Peyer's patch (tissue), 4 donors: ENCODE results near the gene SIPA1L3. TPM values are rescaled to one million over a fixed set of nuclear protein-coding genes. Genes with fewer than 3 reads are reported as not detected.

Source experiments
- DNase-seq, 3 donors: peaks; one replicate each; pipeline ENCODE4 v3.0.0-alpha.2; 2017 to 2019
- H3K27ac ChIP-seq, 4 donors: fragments of 200-600 bp; sonication (generic); one replicate each; pipeline ENCODE4 v1.5.1; 2016 to 2019
- H3K27me3 ChIP-seq, 2 donors: fragments of 200-600 bp; sonication (generic); one replicate each; pipeline ENCODE4 v1.5.1; 2019
- H3K36me3 ChIP-seq, 3 donors: fragments of 200-600 bp; sonication (generic); one replicate each; pipeline ENCODE4 v1.5.1; 2016 to 2019
- H3K4me1 ChIP-seq, 4 donors: fragments of 200-600 bp; sonication (generic); one replicate each; pipeline ENCODE4 v1.5.1; 2016 to 2019
- H3K4me3 ChIP-seq, 4 donors: fragments of 200-600 bp; sonication (generic); 1 replicate in 3 of 4; 2 replicates in 1 of 4; pipeline ENCODE4 v1.5.1; 2016 to 2019; ENCODE audit warnings: mild to moderate bottlenecking in 1 of 4
- H3K9me3 ChIP-seq, 4 donors: fragments of 200-600 bp; sonication (generic); one replicate each; pipeline ENCODE4 v1.5.1; 2016 to 2019; ENCODE audit warnings: mild to moderate bottlenecking in 1 of 4
- POLR2A ChIP-seq, 2 donors: fragments of 450-650 bp; IDR thresholded peaks; one replicate each; pipeline ENCODE4 v1.5.1; 2017; ENCODE audit warnings: antibody characterized with exemption in 2 of 2, mild to moderate bottlenecking in 2 of 2, moderate library complexity in 2 of 2
- total RNA-seq, 4 donors: library from RNA; depleted of rRNA; stranded (reverse); fragments of >200 nt; gene quantifications; one replicate each; pipeline ENCODE4 v1.1.0, GENCODE V29; 2016
- TF ChIP-seq, protein P1 (sequence below), 6 experiments: fragments of 450-650 bp in 4 of 6; fragments of 200-600 bp in 2 of 6; sonication (generic) in 1 of 6; IDR thresholded peaks; one replicate each; pipeline ENCODE4 v1.5.1; 2017 to 2019; ENCODE audit warnings: antibody characterized with exemption in 6 of 6, mild to moderate bottlenecking in 3 of 6, moderate library complexity in 1 of 6

The SIPA1L3 gene
- total RNA-seq, 4 donors from 2014 or later = 63.5 to 304 (median 264) TPM

DNA sequence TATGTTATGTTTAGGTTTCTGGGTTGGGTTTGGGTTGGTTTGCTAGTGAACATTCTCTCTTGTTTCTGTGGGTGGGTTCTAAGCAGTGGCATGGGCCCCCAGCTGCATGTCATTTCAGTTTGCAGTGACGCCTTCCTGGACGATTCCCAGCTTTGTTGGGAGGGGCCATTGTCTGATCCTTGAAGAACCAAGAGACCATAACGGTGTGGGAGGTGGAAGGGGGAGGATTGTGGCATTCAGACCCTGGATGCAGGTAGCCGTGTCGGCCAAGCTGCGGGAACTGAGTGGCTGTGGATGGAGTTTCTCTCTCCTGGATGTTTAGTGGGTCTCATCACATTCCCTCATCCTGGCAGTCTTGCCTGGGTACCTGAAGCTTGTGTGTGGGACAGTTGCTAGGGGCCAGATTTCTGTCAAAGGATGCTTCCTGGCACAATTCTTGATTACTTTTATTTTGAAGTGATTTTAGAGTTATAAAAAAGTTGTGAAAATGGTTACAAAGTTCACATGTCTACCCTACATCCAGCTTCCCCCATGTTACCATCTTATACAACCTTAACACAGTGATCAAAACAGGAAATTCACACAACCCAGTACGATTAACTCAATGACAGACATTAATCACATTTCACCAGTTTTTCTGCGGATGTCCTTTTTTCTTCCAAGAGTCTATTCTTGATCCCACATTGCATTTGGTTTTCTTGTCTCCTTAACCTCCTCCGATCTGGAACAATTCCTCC lies 123.8 kb downstream of the SIPA1L3 start:
- no peak overlapping the region for H3K27ac ChIP-seq
- H3K9me3 ChIP-seq = no peaks in the 10 kb centered on the region
- peaks cover 0 to 12% (median 0%) of the 10 kb centered on the region in 3 donors for H3K36me3 ChIP-seq
- no peak overlapping the region for H3K4me3 ChIP-seq
- TF ChIP-seq POLR2A (IDR thresholded peaks at IDR 0.05) = no peak
- TF ChIP-seq, protein P1, sequence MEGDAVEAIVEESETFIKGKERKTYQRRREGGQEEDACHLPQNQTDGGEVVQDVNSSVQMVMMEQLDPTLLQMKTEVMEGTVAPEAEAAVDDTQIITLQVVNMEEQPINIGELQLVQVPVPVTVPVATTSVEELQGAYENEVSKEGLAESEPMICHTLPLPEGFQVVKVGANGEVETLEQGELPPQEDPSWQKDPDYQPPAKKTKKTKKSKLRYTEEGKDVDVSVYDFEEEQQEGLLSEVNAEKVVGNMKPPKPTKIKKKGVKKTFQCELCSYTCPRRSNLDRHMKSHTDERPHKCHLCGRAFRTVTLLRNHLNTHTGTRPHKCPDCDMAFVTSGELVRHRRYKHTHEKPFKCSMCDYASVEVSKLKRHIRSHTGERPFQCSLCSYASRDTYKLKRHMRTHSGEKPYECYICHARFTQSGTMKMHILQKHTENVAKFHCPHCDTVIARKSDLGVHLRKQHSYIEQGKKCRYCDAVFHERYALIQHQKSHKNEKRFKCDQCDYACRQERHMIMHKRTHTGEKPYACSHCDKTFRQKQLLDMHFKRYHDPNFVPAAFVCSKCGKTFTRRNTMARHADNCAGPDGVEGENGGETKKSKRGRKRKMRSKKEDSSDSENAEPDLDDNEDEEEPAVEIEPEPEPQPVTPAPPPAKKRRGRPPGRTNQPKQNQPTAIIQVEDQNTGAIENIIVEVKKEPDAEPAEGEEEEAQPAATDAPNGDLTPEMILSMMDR (IDR thresholded peaks at IDR 0.05) = no peak
- H3K4me1 ChIP-seq = peaks cover 0 to 15% (median 1%) of the 10 kb centered on the region in 4 donors
- DNase-seq = no peak
- no peaks in the 10 kb centered on the region for H3K27me3 ChIP-seq

DNA sequence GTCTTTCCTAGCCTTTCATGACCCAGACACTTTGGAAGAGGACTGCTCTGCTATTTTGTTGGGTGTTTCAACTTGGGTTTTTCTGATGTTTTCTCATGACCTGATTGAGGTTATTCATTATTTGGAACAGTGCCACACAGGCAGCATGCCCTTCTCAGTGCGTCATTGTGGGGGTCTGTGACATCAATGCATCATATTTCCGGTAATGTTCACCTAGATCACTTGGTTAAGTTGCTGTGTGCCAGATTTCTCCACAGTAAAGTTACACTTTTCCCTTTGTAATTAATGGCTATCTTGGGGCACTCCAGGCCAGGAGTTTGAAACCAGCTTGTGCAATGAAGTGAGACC lies 124.4 kb downstream of the SIPA1L3 start:
- peaks cover 0 to 12% (median 0%) of the 10 kb centered on the region in 3 donors for H3K36me3 ChIP-seq
- H3K4me1 ChIP-seq = peaks cover 0 to 20% (median 1%) of the 10 kb centered on the region in 4 donors
- H3K27ac ChIP-seq = no peak overlapping the region
- no peaks in the 10 kb centered on the region for H3K27me3 ChIP-seq
- TF ChIP-seq, protein P1 (IDR thresholded peaks at IDR 0.05) = no peak
- no peak for TF ChIP-seq POLR2A (IDR thresholded peaks at IDR 0.05)
- no peak overlapping the region for H3K4me3 ChIP-seq
- H3K9me3 ChIP-seq = no peaks in the 10 kb centered on the region
- no peak for DNase-seq

DNA sequence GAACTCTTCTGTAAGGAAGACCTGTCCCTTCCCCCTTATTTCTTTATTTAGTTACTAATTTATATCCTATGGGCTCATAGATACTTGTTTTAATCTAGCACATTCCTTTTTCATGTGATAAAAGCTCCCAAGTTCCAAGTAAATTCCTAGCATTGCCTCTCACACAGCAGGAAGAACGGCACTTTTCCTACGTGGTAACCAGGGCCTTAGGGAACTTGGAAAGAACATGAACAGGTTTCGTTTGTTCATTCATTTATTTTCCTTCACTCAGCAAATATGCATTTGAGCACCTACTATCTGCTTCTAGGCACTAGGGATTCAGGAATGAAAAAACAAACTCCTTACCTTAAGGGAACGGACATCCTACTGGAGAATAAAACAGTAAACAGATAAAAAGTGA lies 125.1 kb downstream of the SIPA1L3 start:
- Histone ChIP-seq H3K27ac (peak overlapping the region in 1 of 4 donors; percentile 85), H3K4me3 (no peak overlapping the region), H3K27me3 (no peaks in the 10 kb centered on the region), H3K9me3 (no peaks in the 10 kb centered on the region), H3K36me3 (peaks cover 0 to 12% (median 0%) of the 10 kb centered on the region in 3 donors), H3K4me1 (peaks cover 0 to 20% (median 1%) of the 10 kb centered on the region in 4 donors)
- DNase-seq = no peak
- no peak for TF ChIP-seq POLR2A (IDR thresholded peaks at IDR 0.05)
- TF ChIP-seq, protein P1 (IDR thresholded peaks at IDR 0.05) = no peak

DNA sequence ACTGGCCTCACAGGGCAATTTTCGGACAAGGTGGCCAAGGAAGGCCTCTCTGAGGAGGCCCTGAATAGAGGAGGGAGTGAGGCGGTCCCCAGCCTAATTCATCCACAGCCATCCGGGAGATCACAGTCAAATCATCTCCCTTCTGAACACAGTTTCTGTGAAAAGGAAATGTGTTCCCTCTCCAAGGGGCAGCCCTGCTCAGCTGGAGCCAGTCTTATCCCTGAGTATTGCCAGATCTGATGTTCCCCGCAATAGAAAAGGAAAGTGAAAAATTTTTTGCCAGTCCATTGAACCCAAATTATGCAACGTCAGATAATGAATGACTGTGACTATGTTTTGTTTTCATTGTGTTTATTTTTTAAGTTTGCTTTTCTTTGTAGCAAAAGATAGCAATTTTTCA lies 125.9 kb downstream of the SIPA1L3 start:
- H3K36me3 ChIP-seq = peaks cover 0 to 12% (median 0%) of the 10 kb centered on the region in 3 donors
- H3K4me3 ChIP-seq = no peak overlapping the region
- H3K4me1 ChIP-seq = peaks cover 0 to 20% (median 1%) of the 10 kb centered on the region in 4 donors
- DNase-seq = no peak
- H3K9me3 ChIP-seq = no peaks in the 10 kb centered on the region
- TF ChIP-seq, protein P1 (IDR thresholded peaks at IDR 0.05) = no peak
- TF ChIP-seq POLR2A (IDR thresholded peaks at IDR 0.05) = no peak
- peak overlapping the region in 2 of 4 donors; percentile 78 to 85 for H3K27ac ChIP-seq
- H3K27me3 ChIP-seq = no peaks in the 10 kb centered on the region

DNA sequence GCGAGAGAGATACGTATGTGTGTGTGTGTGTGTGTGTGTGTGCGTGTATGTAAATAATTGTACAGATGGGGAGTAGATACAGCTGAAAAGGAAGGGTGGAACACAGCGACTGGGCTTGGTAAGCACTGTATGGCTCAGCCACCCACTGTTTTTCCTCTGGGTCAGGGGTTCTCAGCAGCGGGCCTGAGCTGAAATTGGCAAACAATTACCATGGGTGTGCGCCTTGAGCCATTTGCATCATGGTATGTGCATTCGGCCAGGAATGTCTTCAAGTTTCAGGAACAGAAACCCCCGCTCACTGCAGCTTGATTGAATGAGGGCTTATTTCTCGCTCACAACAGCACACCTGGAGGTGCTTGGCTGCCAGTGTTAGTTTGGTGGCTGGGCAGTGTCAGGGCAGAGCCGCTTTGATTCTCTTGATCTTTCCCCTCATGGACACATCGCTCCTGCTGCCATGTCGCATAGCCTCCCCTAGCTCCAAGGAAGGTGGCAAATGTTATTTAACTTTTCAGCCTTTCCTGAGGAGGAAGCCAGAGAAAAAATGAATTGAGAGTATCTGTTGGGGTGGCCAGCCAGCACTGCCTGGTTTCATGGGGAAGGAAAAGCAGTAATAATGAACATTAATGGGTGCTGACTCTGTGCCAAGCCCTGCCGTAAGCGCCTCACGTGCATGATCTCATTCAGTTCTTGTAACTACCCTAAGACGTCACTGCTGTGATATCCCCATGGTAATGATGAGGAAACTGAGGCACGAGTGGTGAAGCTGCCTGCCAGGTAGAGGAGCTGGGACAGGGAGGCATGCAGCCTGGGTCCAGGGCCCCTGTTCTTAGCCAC lies 126.9 kb downstream of the SIPA1L3 start:
- peak in 2 of 3 donors; percentile 78 to 79 for DNase-seq
- TF ChIP-seq, protein P1 (IDR thresholded peaks at IDR 0.05) = peak in 1 of 6 experiments; percentile 22
- no peak for TF ChIP-seq POLR2A (IDR thresholded peaks at IDR 0.05)
- H3K4me1 ChIP-seq = peaks cover 0 to 20% (median 1%) of the 10 kb centered on the region in 4 donors
- H3K27me3 ChIP-seq = no peaks in the 10 kb centered on the region
- peak overlapping the region in 1 of 4 donors; percentile 6 for H3K4me3 ChIP-seq
- H3K36me3 ChIP-seq = peaks cover 0 to 12% (median 0%) of the 10 kb centered on the region in 3 donors
- peak overlapping the region in 2 of 4 donors; percentile 78 to 85 for H3K27ac ChIP-seq
- H3K9me3 ChIP-seq = no peaks in the 10 kb centered on the region
